Transverse colon (tissue), 3 donors: ENCODE results near the gene ARF3.

Experiments
- EP300 ChIP-seq: sonication (generic); formaldehyde crosslinking; IDR thresholded peaks from one replicate; pipeline ENCODE4 v1.6.1; 2017; ENCODE audit warnings: antibody characterized with exemption, low read depth
- POLR2A ChIP-seq: fragments of 450-650 bp; IDR thresholded peaks from one replicate; pipeline ENCODE4 v1.6.1; 2016; ENCODE audit warnings: antibody characterized with exemption, mild to moderate bottlenecking, moderate library complexity
- TF ChIP-seq, protein P1 (sequence below), 5 experiments: fragments of 200-600 bp in 3 of 5; fragments of 450-650 bp in 2 of 5; sonication (generic) in 3 of 5; IDR thresholded peaks; 1 replicate in 2 of 5; 2 replicates in 3 of 5; pipeline ENCODE4 v1.5.1; 2016 to 2017; ENCODE audit warnings: antibody characterized with exemption in 5 of 5, inconsistent platforms in 3 of 5, mild to moderate bottlenecking in 2 of 5, moderate library complexity in 1 of 5

- TF ChIP-seq POLR2A (no peak), EP300 (no peak)
- TF ChIP-seq, protein P1, sequence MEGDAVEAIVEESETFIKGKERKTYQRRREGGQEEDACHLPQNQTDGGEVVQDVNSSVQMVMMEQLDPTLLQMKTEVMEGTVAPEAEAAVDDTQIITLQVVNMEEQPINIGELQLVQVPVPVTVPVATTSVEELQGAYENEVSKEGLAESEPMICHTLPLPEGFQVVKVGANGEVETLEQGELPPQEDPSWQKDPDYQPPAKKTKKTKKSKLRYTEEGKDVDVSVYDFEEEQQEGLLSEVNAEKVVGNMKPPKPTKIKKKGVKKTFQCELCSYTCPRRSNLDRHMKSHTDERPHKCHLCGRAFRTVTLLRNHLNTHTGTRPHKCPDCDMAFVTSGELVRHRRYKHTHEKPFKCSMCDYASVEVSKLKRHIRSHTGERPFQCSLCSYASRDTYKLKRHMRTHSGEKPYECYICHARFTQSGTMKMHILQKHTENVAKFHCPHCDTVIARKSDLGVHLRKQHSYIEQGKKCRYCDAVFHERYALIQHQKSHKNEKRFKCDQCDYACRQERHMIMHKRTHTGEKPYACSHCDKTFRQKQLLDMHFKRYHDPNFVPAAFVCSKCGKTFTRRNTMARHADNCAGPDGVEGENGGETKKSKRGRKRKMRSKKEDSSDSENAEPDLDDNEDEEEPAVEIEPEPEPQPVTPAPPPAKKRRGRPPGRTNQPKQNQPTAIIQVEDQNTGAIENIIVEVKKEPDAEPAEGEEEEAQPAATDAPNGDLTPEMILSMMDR (IDR thresholded peaks at IDR 0.05) = peak; percentile 86 to 95 (median 91)
Observed at GRCh38 chr12:48890657-48891418, 66.4 kb downstream of the ARF3 start.
